CD4-positive, alpha-beta T cell treated with Interleukin-10 for 1 hour (primary cell): ENCODE data around the gene UBR1.
A peak's percentile ranks its signal among the peaks of the same experiment; 100 is the strongest.

ENCODE experiments used
- DNase-seq: peaks from one replicate; pipeline ENCODE4 v3.0.0-alpha.2; 2020

The UBR1 gene

GRCh38 chr15:43106486-43106829 is 620 bp upstream of the UBR1 start:
- DNase-seq, result no peak

GRCh38 chr15:43105077-43105736 is 631 bp downstream of the UBR1 start:
- peak; percentile 46 for DNase-seq

GRCh38 chr15:43104426-43104825 is 1.4 kb downstream of the UBR1 start:
- DNase-seq, result no peak

DNA sequence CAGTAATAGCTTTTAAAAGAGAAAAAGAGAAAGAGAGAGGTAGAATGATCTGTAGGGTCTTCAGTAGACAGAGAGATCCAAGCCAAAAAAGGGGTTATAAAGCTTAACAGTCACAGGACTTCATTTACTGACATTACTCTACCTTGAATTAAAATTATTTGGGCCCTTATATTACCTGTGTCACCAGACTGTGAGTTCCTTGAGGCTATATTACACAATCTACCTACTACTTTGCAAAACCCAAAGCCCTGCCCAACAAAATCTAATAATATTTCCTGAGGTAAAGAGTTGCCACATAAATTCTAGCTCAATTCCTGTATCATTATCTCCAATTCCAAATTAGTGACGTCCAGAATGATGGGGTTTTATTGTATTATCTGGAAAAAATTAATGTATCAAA is 1.9 kb downstream of the UBR1 start:
- DNase-seq, result no peak

- DNase-seq, result no peak
Observed at GRCh38 chr15:43102187-43102586, 3.7 kb downstream of the UBR1 start.

DNA sequence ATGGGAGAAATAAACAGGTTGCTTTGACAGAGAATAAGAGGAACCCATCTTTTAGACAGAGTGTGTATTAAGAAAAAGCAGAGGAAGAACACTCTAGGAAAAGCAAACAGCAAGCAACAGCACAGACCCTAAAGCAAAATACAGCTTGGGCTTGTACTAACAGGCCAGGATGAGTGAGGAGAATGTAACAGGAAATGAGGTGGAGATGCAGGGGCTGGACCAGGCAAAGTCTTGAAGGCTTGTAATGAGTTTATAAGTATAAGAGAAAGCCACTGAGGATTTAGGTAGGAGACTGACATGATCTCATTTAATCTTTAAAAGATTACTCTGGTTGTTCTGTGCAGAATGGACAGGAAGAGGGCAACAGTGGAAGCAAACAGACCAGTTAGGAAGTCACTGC is 4.9 kb downstream of the UBR1 start:
- no peak for DNase-seq

DNA sequence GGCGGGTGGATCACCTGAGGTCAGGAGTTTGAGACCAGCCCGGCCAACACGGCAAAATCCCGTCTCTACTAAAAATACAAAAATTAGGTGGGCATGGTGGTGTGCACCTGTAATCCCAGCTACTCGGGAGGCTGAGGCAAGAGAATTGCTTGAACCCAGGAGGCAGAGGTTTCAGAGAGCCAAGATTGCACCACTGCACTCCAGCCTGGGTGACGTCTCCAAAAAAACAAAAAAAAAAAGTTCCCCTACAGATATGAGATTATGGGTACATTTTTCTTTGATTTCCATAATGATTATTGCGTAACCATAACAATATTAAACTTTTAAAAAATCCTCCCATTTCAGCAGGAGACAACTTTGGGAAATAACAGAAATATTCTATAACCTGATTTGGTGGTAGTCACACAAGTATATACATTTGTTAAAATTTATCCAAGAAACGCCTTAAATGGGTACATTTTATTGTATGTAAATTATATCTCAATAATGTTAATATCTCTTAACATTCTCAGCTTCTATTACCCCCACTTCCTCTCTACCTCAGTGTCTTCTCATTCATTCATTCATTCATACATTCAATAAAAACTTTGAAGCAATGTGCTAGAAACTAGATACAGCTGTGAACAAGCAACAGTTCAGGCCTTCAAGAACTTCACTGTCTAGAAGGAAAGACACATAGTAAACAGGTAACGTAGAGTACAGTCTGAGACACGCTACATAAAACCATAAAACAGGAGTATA is 6.6 kb downstream of the UBR1 start:
- no peak for DNase-seq

DNA sequence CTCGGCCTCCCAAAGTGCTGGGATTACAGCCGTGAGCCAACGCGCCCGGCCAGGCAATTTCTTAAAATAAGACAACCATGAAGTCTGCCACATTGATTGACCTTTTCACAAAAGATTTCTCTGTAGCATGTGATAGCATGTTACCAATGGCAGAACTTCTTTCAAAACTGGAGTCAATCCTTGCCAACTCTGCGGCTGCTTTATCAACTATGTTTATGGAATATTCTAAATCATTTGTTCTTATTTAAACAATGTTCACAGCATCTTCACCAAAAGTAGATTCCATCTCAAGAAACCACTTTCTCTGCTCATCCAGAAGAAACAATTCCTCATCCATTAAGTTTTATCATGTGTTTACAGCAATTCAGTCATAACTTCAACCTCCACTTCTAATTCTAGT is 9.4 kb downstream of the UBR1 start:
- no peak for DNase-seq

- no peak for DNase-seq
Observed at GRCh38 chr15:43095708-43096347, 10.0 kb downstream of the UBR1 start.

- no peak for DNase-seq
Observed at GRCh38 chr15:43095243-43095642, 10.6 kb downstream of the UBR1 start.

- no peak for DNase-seq
Observed at GRCh38 chr15:43094416-43095030, 11.3 kb downstream of the UBR1 start.

- DNase-seq, result no peak
Observed at GRCh38 chr15:43093026-43093425, 12.8 kb downstream of the UBR1 start.

DNA sequence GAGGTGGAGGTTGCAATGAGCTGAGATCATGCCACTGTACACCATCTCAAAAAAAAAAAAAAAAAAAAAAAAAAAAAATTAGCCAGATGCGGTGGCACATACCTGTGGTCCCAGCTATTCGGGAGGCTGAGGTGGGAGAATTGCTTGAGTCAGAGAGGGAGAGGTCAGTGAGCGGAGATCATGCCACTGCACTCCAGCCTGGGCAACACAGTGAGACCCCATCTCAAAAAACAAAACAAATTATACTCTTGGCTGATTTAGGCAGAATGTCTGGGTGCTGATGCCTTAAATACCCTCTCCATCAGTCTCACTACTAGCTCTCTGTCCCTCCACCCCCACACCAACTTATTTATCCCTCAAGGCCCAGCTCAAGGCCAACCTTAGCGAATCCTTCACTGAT is 14.0 kb downstream of the UBR1 start:
- DNase-seq, result no peak

DNA sequence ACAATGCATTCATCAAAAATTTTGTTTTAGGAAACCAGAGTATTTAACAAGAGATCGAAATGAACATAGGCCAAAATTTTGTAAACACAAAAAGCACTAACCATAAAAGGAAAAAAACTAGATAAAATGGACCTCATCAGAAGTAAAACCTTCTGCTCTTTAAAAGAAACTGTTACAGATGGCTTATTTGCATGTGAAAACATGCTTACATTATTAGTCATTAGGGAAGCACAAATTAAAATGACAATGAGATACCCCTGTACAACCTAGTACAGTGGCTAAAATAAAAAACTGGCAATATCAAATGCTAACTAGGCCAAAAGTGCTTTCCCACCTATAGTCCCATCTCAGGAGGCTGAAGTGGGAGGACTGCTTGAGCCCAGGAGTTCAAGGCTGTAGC is 19.3 kb downstream of the UBR1 start:
- no peak for DNase-seq

DNA sequence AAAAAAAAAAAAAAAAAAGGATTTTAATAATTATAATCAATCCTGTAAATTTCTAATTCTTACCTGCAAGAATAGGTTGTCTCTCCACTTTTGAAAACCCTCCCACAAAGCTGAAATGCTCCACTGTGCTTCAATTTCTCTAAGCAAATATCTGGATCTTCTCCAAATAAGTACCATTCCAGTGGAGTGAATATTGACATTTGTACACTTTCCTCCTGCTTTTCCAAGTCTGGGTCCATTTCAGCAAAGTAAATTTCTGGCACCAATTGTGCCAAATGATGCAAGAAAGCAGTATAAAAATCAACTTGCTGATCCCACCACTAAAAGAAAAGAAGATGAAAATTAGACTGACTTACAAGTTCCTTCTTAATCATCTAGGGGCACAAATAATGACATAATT is 19.9 kb downstream of the UBR1 start:
- no peak for DNase-seq

DNA sequence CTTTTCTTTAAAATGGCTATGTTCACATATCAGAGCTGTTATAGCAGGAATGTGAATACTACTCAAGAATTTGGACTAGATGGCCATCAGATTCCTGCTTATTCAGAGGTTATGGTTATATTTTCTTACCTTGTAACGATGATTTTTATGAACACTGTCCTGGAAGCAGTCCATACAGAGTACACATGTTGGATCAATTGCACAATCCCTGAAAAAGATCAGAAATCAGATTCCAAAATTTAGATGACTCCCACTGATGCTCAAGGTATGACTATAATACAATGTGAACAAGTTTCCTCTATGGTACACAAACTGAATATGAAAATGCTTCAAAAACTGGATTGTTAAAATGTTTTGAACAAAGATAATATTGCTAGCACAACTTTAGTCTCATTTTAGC is 23.3 kb downstream of the UBR1 start:
- DNase-seq, result no peak

- no peak for DNase-seq
Observed at GRCh38 chr15:43081283-43081682, 24.6 kb downstream of the UBR1 start.

- DNase-seq, result no peak
Observed at GRCh38 chr15:43071451-43071850, 34.4 kb downstream of the UBR1 start.

GRCh38 chr15:43070893-43071292 is 34.9 kb downstream of the UBR1 start:
- DNase-seq, result no peak

GRCh38 chr15:43070249-43070648 is 35.6 kb downstream of the UBR1 start:
- no peak for DNase-seq

- no peak for DNase-seq
Observed at GRCh38 chr15:43067717-43068461, 37.9 kb downstream of the UBR1 start.

DNA sequence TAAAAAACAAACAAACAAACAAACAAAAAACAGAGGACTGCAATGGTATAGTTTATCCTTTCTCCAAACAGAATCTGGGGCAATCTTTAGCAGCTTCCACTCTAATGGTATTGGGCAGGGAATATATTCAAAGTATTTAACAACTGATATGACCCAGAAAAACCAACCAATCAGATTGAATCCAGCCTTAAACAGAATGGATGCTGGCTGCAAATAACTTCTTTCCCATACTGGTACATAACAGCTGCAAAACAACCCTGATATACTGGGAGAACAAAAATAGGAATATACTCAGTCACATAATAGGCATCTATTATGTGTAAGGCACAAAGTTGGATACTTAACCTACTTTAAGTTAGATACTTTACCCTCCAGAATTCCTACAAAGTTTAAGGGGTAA is 49.1 kb downstream of the UBR1 start:
- DNase-seq, result no peak

DNA sequence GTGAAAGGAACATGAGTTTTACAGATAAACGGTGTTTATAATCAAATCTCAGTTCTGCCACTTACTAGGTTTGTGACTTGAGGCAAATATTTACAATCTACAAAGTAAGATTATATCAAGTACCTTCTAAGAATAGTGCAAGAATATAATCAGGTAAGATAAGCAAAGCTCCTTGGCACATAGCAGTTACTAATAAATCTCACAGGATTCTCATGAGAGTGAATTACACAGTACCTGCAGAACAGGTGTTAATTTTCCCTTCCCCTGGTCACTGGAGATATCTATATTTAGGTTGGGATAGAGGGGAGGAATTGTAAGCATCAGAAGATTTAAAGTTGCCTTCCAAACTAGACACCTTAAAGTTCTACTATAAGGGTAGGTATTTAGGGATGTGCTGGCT is 53.0 kb downstream of the UBR1 start:
- DNase-seq, result no peak
